Coronary artery (tissue), 2 donors: ENCODE results near the gene DNAAF8.

Experiments
- DNase-seq: peaks from one replicate; pipeline ENCODE4 v3.0.0-alpha.2; 2017; ENCODE audit warnings: low spot score
- H3K27ac ChIP-seq, 2 donors: fragments of 200-600 bp; sonication (generic); one replicate each; pipeline ENCODE4 v1.5.1; 2016 to 2019
- H3K4me3 ChIP-seq: fragments of 200-600 bp; sonication (generic); 2 replicates; pipeline ENCODE4 v1.5.1; 2016; ENCODE audit warnings: mild to moderate bottlenecking, moderate library complexity
- TF ChIP-seq, protein P1 (sequence below): fragments of 200-600 bp; sonication (generic); IDR thresholded peaks from one replicate; pipeline ENCODE4 v1.5.1; 2019; ENCODE audit warnings: antibody characterized with exemption

The DNAAF8 gene

GRCh38 chr16:4747906-4748681 lies 13.8 kb downstream of the DNAAF8 start:
- no peak overlapping the region for H3K4me3 ChIP-seq
- DNase-seq: no peak
- TF ChIP-seq, protein P1, sequence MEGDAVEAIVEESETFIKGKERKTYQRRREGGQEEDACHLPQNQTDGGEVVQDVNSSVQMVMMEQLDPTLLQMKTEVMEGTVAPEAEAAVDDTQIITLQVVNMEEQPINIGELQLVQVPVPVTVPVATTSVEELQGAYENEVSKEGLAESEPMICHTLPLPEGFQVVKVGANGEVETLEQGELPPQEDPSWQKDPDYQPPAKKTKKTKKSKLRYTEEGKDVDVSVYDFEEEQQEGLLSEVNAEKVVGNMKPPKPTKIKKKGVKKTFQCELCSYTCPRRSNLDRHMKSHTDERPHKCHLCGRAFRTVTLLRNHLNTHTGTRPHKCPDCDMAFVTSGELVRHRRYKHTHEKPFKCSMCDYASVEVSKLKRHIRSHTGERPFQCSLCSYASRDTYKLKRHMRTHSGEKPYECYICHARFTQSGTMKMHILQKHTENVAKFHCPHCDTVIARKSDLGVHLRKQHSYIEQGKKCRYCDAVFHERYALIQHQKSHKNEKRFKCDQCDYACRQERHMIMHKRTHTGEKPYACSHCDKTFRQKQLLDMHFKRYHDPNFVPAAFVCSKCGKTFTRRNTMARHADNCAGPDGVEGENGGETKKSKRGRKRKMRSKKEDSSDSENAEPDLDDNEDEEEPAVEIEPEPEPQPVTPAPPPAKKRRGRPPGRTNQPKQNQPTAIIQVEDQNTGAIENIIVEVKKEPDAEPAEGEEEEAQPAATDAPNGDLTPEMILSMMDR: no peak
- H3K27ac ChIP-seq: no peak overlapping the region

DNA sequence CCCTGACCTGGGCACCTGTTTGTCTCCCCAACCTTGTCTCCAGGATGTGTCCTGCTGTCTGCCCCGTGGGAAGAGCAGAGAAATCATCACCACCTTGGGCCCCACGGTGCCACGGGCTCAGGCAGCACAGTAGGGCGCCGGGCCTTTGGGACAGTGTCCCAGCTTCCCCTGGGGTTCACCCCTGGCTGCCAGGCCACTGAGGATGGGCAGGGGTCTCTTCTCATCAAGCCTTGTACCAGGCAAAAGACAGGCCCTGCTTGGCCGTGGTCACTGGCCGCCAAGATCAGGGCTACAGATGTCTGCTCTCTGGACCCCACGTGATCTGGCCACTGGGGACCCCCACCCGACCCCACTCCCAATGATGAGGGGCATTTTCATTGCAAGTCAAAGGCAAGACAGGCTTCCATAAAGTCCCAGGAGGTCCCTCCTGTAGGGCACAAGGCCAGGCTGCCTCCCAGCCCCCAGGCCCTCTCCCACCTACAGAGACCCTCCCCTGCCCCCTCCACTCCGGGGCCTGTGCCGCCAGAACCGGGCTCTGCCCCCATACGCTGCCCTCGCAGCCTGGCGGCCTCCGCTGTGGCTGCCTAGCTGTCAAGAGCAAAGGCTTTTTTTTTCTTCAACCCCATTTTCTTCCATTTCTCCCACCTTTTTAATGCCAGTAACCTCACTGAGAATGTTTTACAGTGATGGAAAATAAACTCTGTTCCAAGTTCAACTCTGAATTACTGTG lies 14.5 kb downstream of the DNAAF8 start:
- DNase-seq: no peak
- Histone ChIP-seq H3K27ac (no peak overlapping the region), H3K4me3 (no peak overlapping the region)
- TF ChIP-seq, protein P1: no peak

DNA sequence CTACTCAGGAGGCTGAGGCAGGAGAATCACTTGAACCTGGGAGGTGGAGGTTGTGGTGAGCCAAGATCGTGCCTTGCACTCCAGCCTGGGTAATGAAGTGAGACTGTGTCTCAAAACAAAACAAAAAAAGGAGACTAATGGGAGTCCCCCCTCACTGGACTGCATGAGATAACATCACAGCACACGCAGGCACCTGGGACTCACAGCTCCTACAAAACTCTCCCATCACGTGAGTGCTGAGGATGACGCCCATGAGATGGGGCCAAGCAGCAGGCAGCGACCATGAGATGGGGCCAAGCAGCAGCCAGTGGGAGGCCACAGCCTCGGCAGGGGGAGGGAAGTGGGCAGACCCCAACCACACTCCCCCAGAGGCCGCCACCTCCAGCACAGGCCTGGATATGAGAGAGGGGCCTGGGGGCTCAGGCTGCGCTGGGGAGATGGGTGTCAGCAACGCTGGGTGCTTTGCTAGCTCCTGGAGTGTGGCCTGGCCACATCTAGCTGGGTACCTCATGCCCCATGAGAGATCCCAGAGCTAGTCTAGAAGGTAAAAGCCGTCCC lies 15.4 kb downstream of the DNAAF8 start:
- Histone ChIP-seq H3K27ac (no peak overlapping the region), H3K4me3 (no peak overlapping the region)
- TF ChIP-seq, protein P1: no peak
- DNase-seq: no peak

DNA sequence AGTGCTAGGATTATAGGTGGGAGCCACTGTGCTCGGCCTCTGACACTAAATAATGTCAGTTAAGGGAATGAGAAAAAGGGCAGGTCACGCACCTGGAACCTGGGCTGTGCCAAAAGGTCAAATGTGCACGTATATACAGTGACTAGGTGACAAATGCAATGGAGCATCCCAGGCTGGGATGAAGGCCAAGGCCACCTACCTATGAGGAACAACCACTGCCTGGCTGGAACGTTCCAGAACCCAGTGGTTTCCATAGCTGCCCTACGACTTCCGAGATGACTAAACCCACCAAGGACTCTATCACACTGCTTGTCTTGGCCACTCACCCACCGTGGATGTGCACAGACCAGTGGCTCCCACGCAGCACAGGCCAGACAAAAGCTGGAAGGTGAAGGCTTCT lies 16.6 kb downstream of the DNAAF8 start:
- TF ChIP-seq, protein P1: no peak
- H3K27ac ChIP-seq: no peak overlapping the region
- H3K4me3 ChIP-seq: no peak overlapping the region
- DNase-seq: no peak

DNA sequence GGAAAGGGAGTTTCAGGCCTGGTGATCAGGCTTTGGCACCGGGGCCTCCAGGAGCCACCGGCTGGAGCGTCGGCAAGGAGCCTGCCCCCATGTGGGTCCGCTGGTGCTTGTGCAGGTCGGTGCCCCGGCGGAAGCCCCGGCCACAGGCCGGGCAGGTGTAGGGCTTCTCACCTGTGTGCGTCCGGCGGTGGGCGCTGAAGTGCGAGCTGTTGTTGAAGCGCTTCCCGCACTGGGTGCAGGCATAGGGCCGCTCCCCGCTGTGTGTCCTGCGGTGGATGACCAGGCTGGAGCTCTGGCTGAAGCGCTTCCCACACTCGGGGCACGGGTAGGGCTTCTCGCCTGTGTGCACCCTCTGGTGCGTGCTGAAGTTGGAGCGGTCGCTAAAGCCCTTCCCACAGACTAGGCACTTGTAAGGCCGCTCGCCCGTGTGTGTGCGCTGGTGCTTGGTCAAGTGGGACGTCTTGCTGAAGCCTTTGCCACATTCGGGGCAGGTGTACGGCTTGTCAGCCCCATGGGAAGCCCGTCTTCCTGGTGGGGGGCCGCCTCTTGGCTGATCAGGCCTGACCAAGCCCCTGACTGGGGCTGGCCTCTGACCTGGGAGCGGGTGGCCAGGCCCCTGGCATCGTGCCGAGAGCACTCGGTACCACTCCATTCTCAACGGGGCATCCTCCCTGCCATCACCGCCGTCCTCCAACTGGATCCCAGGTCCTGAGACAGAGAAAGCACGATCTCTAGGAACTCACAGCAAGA lies 18.2 kb downstream of the DNAAF8 start:
- TF ChIP-seq, protein P1: no peak
- Histone ChIP-seq H3K27ac (no peak overlapping the region), H3K4me3 (no peak overlapping the region)
- DNase-seq: no peak

GRCh38 chr16:4753227-4753626 lies 18.9 kb downstream of the DNAAF8 start:
- no peak for DNase-seq
- TF ChIP-seq, protein P1: no peak
- Histone ChIP-seq H3K27ac (no peak overlapping the region), H3K4me3 (no peak overlapping the region)
